Neural cell (in vitro differentiated cells): ENCODE results near the gene MED16. TPM values are rescaled to one million over a fixed set of nuclear protein-coding genes. Genes with fewer than 3 reads are reported as not detected.
"Not testable (repeated sequence)": the region's sequence is repeated elsewhere in the genome, so short reads cannot be mapped to it uniquely, and the experiment has no call there.

Experiments used
- H2AFZ ChIP-seq: fragments of 200-600, 300-800 bp; sonication (generic), shearing (Covaris generic); 2 replicates; pipeline ENCODE4 v1.6.0; 2014; ENCODE audit warnings: low read depth, mild to moderate bottlenecking, antibody characterized with exemption, low read length, moderate library complexity
- H3F3A ChIP-seq: fragments of 200-600 bp; shearing (Covaris generic); 2 replicates; pipeline ENCODE4 v1.6.1; 2016; ENCODE audit warnings: mild to moderate bottlenecking, moderate library complexity, mixed read lengths, antibody characterized with exemption, low read length; ENCODE audit not compliant: insufficient read depth, poor library complexity, severe bottlenecking
- H3K27ac ChIP-seq: fragments of 200-600, 300-800 bp; sonication (generic), shearing (Covaris generic); 2 replicates; pipeline ENCODE4 v1.5.1; 2014; ENCODE audit warnings: mild to moderate bottlenecking, low read length, moderate library complexity
- H3K27me3 ChIP-seq: fragments of 300-800, 200-600 bp; sonication (generic), shearing (Covaris generic); 2 replicates; pipeline ENCODE4 v1.6.0; 2014; ENCODE audit warnings: mild to moderate bottlenecking, low read depth, low read length, moderate library complexity; ENCODE audit not compliant: insufficient read depth
- H3K36me3 ChIP-seq: fragments of 300-800, 200-600 bp; sonication (generic), shearing (Covaris generic); 2 replicates; pipeline ENCODE4 v1.5.1; 2014; ENCODE audit warnings: mild to moderate bottlenecking, antibody characterized with exemption, low read length, moderate library complexity; ENCODE audit not compliant: insufficient read depth
- H3K4me2 ChIP-seq: fragments of 300-800, 200-600 bp; sonication (generic), shearing (Covaris generic); 2 replicates; pipeline ENCODE4 v1.6.0; 2014; ENCODE audit warnings: mild to moderate bottlenecking, low read length
- H3K4me3 ChIP-seq: fragments of 300-800, 200-600 bp; sonication (generic), shearing (Covaris generic); 2 replicates; pipeline ENCODE4 v1.5.1; 2014; ENCODE audit warnings: mild to moderate bottlenecking, low read length, moderate library complexity
- H3K79me2 ChIP-seq: fragments of 200-600 bp; shearing (Covaris generic); replicated peaks from 2 replicates; pipeline ENCODE4 v1.6.0; 2014; ENCODE audit warnings: mild to moderate bottlenecking, low read length, moderate library complexity; ENCODE audit not compliant: insufficient read depth
- H3K9ac ChIP-seq: fragments of 300-800, 200-600 bp; sonication (generic), shearing (Covaris generic); 2 replicates; pipeline ENCODE4 v1.6.1; 2016; ENCODE audit warnings: mild to moderate bottlenecking, low read length, mixed read lengths
- H3K9me2 ChIP-seq: fragments of 200-600 bp; shearing (Covaris generic); 2 replicates; pipeline ENCODE4 v1.6.1; 2016; ENCODE audit warnings: mild to moderate bottlenecking, low read length, mixed read lengths; ENCODE audit not compliant: insufficient read depth
- H3K9me3 ChIP-seq: fragments of 200-600, 300-800 bp; sonication (generic), shearing (Covaris generic); 2 replicates; pipeline ENCODE4 v1.6.1; 2016; ENCODE audit warnings: mild to moderate bottlenecking, mixed run types, low read length, moderate library complexity, mixed read lengths
- H4K20me1 ChIP-seq: fragments of 200-600 bp; shearing (Covaris generic); 2 replicates; pipeline ENCODE4 v1.6.1; 2016; ENCODE audit warnings: mild to moderate bottlenecking, mixed run types; ENCODE audit not compliant: insufficient read depth
- EP300 ChIP-seq: fragments of 450-650 bp; conservative IDR thresholded peaks from 2 replicates; pipeline ENCODE4 v1.6.1; 2014; ENCODE audit warnings: antibody characterized with exemption, mild to moderate bottlenecking, moderate library complexity; ENCODE audit not compliant: poor library complexity, severe bottlenecking
- EZH2 ChIP-seq: fragments of 200-600, 300-800 bp; shearing (Covaris generic), sonication (generic); IDR thresholded peaks from 2 replicates; pipeline ENCODE4 v1.6.1; 2014; ENCODE audit warnings: antibody characterized with exemption, low read length, borderline replicate concordance, mild to moderate bottlenecking; ENCODE audit not compliant: insufficient read depth, poor library complexity, severe bottlenecking
- MXI1 ChIP-seq: fragments of 450-650 bp; conservative IDR thresholded peaks from 2 replicates; pipeline ENCODE4 v1.6.1; 2014; ENCODE audit warnings: antibody characterized with exemption, mild to moderate bottlenecking; ENCODE audit not compliant: poor library complexity, severe bottlenecking
- POLR2AphosphoS5 ChIP-seq: IDR thresholded peaks from 2 replicates; pipeline ENCODE4 v1.6.1; 2012
- SMC3 ChIP-seq: fragments of 450-650 bp; conservative IDR thresholded peaks from 2 replicates; pipeline ENCODE4 v1.6.1; 2014; ENCODE audit warnings: antibody characterized with exemption, mild to moderate bottlenecking, moderate library complexity; ENCODE audit not compliant: poor library complexity
- TAF1 ChIP-seq: IDR thresholded peaks from 2 replicates; pipeline ENCODE4 v1.6.1; 2012; ENCODE audit warnings: low read depth
- polyA plus RNA-seq: library from polyadenylated mRNA; depleted of rRNA; stranded (reverse); fragments of >200 nt; gene quantifications from 2 replicates; pipeline ENCODE4 v1.2.3, GENCODE V29; 2014
- TF ChIP-seq, protein P1 (sequence below): fragments of 450-650 bp; IDR thresholded peaks from 2 replicates; pipeline ENCODE4 v1.5.1; 2014; ENCODE audit warnings: antibody characterized with exemption, mild to moderate bottlenecking, moderate library complexity; ENCODE audit not compliant: poor library complexity, severe bottlenecking
- TF ChIP-seq, protein P2 (sequence below): IDR thresholded peaks from 2 replicates; pipeline ENCODE4 v1.6.1; 2012; ENCODE audit warnings: borderline replicate concordance

Gene MED16
- polyA plus RNA-seq, 1 donor from 2014 or later: 13.3 TPM

DNA sequence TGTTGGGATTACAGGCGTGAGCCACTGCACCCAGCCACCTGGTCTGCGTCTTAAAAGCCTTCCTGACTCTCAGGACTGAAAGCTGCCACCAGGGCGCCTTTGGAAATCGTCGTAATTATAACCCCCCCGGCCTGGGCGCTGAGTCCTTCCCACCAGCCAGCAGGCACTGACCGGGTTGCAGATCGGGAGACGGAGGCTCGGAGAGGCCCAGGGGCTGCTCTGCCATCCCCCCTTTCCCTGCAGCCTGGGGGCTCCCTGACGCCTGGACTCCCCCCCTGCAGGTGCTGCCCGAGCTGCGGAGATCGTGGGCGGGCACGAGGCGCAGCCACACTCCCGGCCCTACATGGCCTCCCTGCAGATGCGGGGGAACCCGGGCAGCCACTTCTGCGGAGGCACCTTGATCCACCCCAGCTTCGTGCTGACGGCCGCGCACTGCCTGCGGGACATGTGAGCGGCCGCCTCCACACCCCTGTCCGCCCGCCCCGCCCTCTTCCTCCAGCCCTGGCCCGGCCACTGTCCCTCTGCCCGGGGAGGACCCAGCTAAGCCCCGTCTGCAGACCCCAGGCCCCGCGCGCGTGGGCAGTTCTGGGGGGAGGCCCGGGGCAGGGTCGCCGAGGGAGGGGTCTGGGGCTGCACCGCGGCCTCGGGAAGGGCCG is 49.7 kb downstream of the MED16 start:
- no peaks in the 10 kb centered on the region for H3K36me3 ChIP-seq
- H3K27ac ChIP-seq: no peak overlapping the region
- H3K79me2 ChIP-seq: no peaks in the 10 kb centered on the region
- no peak overlapping the region for H2AFZ ChIP-seq
- no peaks in the 10 kb centered on the region for H3K9me3 ChIP-seq
- H3K27me3 ChIP-seq: peaks cover 15% of the 10 kb centered on the region
- H3K9me2 ChIP-seq: no peaks in the 10 kb centered on the region
- H3K9ac ChIP-seq: peak overlapping the region; percentile 20
- no peak overlapping the region for H3K4me2 ChIP-seq
- H3K4me3 ChIP-seq: peak overlapping the region; percentile 38
- no peaks in the 10 kb centered on the region for H3F3A ChIP-seq
- TF ChIP-seq EZH2 (no peak), EP300 (no peak), MXI1 (no peak), SMC3 (no peak), POLR2AphosphoS5 (no peak), TAF1 (no peak)
- TF ChIP-seq, protein P1, sequence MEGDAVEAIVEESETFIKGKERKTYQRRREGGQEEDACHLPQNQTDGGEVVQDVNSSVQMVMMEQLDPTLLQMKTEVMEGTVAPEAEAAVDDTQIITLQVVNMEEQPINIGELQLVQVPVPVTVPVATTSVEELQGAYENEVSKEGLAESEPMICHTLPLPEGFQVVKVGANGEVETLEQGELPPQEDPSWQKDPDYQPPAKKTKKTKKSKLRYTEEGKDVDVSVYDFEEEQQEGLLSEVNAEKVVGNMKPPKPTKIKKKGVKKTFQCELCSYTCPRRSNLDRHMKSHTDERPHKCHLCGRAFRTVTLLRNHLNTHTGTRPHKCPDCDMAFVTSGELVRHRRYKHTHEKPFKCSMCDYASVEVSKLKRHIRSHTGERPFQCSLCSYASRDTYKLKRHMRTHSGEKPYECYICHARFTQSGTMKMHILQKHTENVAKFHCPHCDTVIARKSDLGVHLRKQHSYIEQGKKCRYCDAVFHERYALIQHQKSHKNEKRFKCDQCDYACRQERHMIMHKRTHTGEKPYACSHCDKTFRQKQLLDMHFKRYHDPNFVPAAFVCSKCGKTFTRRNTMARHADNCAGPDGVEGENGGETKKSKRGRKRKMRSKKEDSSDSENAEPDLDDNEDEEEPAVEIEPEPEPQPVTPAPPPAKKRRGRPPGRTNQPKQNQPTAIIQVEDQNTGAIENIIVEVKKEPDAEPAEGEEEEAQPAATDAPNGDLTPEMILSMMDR: no peak
- H4K20me1 ChIP-seq: no peaks in the 10 kb centered on the region

DNA sequence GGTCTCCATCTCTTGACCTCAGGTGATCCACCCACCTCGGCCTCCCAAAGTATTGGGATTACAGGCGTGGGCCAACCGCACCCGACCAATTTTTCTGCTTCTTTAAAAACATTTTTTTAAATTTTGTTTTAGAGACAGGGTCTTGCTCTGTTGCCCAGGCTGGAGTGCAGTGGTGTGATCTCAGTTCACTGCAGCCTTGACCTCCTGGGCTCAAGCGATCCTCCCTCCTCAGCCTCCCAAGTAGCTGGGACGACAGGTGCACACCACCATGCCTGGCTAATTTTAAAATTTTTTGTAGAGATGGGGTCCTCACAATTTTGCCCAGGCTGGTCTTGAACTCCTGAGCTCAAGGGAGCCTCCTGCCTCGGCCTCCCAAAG is 50.2 kb downstream of the MED16 start:
- H2AFZ ChIP-seq, H3K79me2 ChIP-seq, H4K20me1 ChIP-seq, H3K9me2 ChIP-seq, H3F3A ChIP-seq, H3K27ac ChIP-seq, H3K9ac ChIP-seq, H3K4me3 ChIP-seq, H3K4me2 ChIP-seq, H3K9me3 ChIP-seq, H3K36me3 ChIP-seq: not testable (repeated sequence)
- H3K27me3 ChIP-seq: peaks cover 15% of the 10 kb centered on the region

DNA sequence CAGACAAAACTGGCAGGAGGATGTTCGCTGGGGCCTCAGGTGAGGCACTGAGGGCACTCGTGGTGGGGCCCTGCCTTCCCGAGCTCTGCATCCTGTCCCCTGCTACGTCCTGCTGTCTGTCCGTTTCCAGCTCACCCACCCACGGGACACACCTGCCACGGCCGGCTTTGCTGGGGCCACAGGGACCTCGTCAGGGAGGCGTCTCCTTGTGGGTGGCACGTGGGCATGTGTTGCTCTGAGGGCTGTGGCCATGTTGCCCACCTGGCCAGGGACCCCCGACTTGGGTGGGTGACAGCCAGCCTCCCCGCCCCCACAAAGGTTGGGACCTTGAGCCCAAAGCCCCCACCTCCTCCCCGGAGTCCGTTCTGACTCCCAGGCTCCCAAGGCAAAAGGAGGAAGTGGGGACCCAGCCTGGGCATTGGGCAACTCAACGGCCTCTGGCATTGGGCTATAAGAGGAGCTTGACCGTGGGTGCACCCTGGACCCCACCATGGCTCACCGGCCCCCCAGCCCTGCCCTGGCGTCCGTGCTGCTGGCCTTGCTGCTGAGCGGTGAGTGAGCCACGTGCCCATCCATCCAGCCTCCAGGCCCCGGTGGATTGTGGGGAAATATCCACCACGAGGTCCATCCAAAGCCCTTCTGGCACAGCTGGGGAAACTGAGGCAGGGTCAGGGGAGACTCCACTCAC is 52.3 kb downstream of the MED16 start, which contains the start of gene PRTN3:
PRTN3 (plus strand) TSS at position 481 of the 688 bp plus-strand sequence; CDS start at position 491, 10 bp downstream.
- Histone ChIP-seq H3K9me3 (no peaks in the 10 kb centered on the region), H3F3A (no peaks in the 10 kb centered on the region), H3K9me2 (no peaks in the 10 kb centered on the region), H2AFZ (no peak within 1 kb of the TSS), H3K9ac (no peak within 1 kb of the TSS), H3K4me2 (no peak within 1 kb of the TSS), H3K4me3 (no peak within 1 kb of the TSS), H3K79me2 (no peaks in the 10 kb centered on the region), H3K27me3 (peaks cover 15% of the 10 kb centered on the region), H3K27ac (no peak within 1 kb of the TSS), H3K36me3 (no peaks in the 10 kb centered on the region), H4K20me1 (no peaks in the 10 kb centered on the region)
- TF ChIP-seq EP300: no peak
- no peak for TF ChIP-seq POLR2AphosphoS5
- TF ChIP-seq MXI1: no peak
- no peak for TF ChIP-seq EZH2
- TF ChIP-seq TAF1: no peak
- TF ChIP-seq, protein P2, sequence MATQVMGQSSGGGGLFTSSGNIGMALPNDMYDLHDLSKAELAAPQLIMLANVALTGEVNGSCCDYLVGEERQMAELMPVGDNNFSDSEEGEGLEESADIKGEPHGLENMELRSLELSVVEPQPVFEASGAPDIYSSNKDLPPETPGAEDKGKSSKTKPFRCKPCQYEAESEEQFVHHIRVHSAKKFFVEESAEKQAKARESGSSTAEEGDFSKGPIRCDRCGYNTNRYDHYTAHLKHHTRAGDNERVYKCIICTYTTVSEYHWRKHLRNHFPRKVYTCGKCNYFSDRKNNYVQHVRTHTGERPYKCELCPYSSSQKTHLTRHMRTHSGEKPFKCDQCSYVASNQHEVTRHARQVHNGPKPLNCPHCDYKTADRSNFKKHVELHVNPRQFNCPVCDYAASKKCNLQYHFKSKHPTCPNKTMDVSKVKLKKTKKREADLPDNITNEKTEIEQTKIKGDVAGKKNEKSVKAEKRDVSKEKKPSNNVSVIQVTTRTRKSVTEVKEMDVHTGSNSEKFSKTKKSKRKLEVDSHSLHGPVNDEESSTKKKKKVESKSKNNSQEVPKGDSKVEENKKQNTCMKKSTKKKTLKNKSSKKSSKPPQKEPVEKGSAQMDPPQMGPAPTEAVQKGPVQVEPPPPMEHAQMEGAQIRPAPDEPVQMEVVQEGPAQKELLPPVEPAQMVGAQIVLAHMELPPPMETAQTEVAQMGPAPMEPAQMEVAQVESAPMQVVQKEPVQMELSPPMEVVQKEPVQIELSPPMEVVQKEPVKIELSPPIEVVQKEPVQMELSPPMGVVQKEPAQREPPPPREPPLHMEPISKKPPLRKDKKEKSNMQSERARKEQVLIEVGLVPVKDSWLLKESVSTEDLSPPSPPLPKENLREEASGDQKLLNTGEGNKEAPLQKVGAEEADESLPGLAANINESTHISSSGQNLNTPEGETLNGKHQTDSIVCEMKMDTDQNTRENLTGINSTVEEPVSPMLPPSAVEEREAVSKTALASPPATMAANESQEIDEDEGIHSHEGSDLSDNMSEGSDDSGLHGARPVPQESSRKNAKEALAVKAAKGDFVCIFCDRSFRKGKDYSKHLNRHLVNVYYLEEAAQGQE: no peak
- TF ChIP-seq, protein P1: no peak
